Occipital lobe (tissue), 1 donor: ENCODE results near the gene PRIM1. TPM values are rescaled to one million over a fixed set of nuclear protein-coding genes. Genes with fewer than 3 reads are reported as not detected.

Experiments
- total RNA-seq: library from RNA; depleted of rRNA; stranded (reverse); fragments of >200 nt; gene quantifications from one replicate; pipeline ENCODE4 v1.2.3, GENCODE V29; 2014

PRIM1 gene
- total RNA-seq, 1 donor from 2014 or later, result 32.8 TPM

Other genes starting within 250 kb of the PRIM1 start
- 3.0 TPM for gene RBMS2, start 230.5 kb downstream of the PRIM1 start, total RNA-seq
- 10.0 TPM for gene BAZ2A, start 122.0 kb downstream of the PRIM1 start, total RNA-seq
- gene ATP5F1B, start 106.3 kb downstream of the PRIM1 start, total RNA-seq, result 359 TPM
- gene PTGES3, start 64.0 kb downstream of the PRIM1 start, total RNA-seq, result 86.4 TPM
- 1,394 TPM for gene NACA, start 27.0 kb downstream of the PRIM1 start, total RNA-seq
- 1.2 TPM for gene HSD17B6, start 11.0 kb upstream of the PRIM1 start, total RNA-seq
- gene SDR9C7, start 182.1 kb upstream of the PRIM1 start, total RNA-seq, result 0.31 TPM
- 0.62 TPM for gene RDH16, start 205.3 kb upstream of the PRIM1 start, total RNA-seq